ENCODE measurements around the gene LRP10.

DNA sequence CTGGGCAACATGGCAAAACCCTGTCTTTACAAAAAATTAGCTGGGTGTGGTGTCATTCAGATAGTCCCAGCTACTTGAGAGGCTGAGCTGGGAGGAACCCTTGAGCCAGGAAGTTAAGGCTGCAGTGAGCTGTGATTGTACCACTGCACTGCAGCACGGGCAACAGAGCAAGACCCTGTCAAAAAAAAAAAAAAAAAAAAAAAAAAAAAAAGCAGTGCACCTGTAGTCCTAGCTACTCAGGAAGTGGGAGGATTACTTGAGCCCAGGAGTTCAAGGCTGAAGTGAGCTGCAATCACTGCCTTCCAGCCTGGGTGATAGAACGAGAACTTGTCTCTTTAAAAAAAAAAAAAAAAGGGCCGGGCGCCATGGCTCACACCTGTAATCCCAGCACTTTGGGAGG lies 17.1 kb downstream of the LRP10 start:
- TF ChIP-seq, protein P1, sequence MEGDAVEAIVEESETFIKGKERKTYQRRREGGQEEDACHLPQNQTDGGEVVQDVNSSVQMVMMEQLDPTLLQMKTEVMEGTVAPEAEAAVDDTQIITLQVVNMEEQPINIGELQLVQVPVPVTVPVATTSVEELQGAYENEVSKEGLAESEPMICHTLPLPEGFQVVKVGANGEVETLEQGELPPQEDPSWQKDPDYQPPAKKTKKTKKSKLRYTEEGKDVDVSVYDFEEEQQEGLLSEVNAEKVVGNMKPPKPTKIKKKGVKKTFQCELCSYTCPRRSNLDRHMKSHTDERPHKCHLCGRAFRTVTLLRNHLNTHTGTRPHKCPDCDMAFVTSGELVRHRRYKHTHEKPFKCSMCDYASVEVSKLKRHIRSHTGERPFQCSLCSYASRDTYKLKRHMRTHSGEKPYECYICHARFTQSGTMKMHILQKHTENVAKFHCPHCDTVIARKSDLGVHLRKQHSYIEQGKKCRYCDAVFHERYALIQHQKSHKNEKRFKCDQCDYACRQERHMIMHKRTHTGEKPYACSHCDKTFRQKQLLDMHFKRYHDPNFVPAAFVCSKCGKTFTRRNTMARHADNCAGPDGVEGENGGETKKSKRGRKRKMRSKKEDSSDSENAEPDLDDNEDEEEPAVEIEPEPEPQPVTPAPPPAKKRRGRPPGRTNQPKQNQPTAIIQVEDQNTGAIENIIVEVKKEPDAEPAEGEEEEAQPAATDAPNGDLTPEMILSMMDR (IDR thresholded peaks at IDR 0.05; ENCODE audit: poor library complexity, severe bottlenecking) = no peak
- TF ChIP-seq EP300 (conservative IDR thresholded peaks at IDR 0.05; ENCODE audit: poor library complexity, severe bottlenecking) (no peak), EZH2 (IDR thresholded peaks at IDR 0.05; ENCODE audit: borderline replicate concordance, insufficient read depth, low read length, poor library complexity, severe bottlenecking) (no peak), POLR2AphosphoS5 (IDR thresholded peaks at IDR 0.05) (no peak), TAF1 (IDR thresholded peaks at IDR 0.05; ENCODE audit: low read depth) (no peak)
- TF ChIP-seq, protein P2, sequence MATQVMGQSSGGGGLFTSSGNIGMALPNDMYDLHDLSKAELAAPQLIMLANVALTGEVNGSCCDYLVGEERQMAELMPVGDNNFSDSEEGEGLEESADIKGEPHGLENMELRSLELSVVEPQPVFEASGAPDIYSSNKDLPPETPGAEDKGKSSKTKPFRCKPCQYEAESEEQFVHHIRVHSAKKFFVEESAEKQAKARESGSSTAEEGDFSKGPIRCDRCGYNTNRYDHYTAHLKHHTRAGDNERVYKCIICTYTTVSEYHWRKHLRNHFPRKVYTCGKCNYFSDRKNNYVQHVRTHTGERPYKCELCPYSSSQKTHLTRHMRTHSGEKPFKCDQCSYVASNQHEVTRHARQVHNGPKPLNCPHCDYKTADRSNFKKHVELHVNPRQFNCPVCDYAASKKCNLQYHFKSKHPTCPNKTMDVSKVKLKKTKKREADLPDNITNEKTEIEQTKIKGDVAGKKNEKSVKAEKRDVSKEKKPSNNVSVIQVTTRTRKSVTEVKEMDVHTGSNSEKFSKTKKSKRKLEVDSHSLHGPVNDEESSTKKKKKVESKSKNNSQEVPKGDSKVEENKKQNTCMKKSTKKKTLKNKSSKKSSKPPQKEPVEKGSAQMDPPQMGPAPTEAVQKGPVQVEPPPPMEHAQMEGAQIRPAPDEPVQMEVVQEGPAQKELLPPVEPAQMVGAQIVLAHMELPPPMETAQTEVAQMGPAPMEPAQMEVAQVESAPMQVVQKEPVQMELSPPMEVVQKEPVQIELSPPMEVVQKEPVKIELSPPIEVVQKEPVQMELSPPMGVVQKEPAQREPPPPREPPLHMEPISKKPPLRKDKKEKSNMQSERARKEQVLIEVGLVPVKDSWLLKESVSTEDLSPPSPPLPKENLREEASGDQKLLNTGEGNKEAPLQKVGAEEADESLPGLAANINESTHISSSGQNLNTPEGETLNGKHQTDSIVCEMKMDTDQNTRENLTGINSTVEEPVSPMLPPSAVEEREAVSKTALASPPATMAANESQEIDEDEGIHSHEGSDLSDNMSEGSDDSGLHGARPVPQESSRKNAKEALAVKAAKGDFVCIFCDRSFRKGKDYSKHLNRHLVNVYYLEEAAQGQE (IDR thresholded peaks at IDR 0.05; ENCODE audit: borderline replicate concordance) = no peak

Data from neural cell (in vitro differentiated cells).